Breast epithelium (tissue), 4 donors: Measurements from ENCODE around the gene KCNJ12. TPM values are rescaled to one million over a fixed set of nuclear protein-coding genes. Genes with fewer than 3 reads are reported as not detected.
"Not testable (repeated sequence)": the region's sequence is repeated elsewhere in the genome, so short reads cannot be mapped to it uniquely, and the experiment has no call there.

Experiments
- DNase-seq, 2 donors: peaks; one replicate each; pipeline ENCODE4 v3.0.0-alpha.2; 2019; ENCODE audit warnings: low spot score in 2 of 2
- H3K27ac ChIP-seq, 2 donors: fragments of 200-600 bp; sonication (generic) in 1 of 2; one replicate each; pipeline ENCODE4 v1.5.1; 2016 to 2019; ENCODE audit warnings: mild to moderate bottlenecking in 1 of 2
- H3K27me3 ChIP-seq, 2 donors: fragments of 200-600 bp; sonication (generic) in 1 of 2; one replicate each; pipeline versions ENCODE4 v1.5.1 to v1.6.0; 2017 to 2019; ENCODE audit warnings: control low read depth in 1 of 2, mild to moderate bottlenecking in 1 of 2
- H3K36me3 ChIP-seq: fragments of 200-600 bp; one replicate; pipeline ENCODE4 v1.5.1; 2019
- H3K4me1 ChIP-seq, 2 donors: fragments of 200-600 bp; sonication (generic); one replicate each; pipeline ENCODE4 v1.5.1; 2016 to 2019; ENCODE audit warnings: control low read depth in 1 of 2
- H3K4me3 ChIP-seq, 3 donors: fragments of 200-600 bp; sonication (generic); 1 replicate in 2 of 3; 2 replicates in 1 of 3; pipeline ENCODE4 v1.5.1; 2016 to 2019; ENCODE audit warnings: mild to moderate bottlenecking in 3 of 3, moderate library complexity in 2 of 3
- H3K9me3 ChIP-seq, 2 donors: fragments of 200-600 bp; sonication (generic) in 1 of 2; one replicate each; pipeline ENCODE4 v1.5.1; 2016 to 2019; ENCODE audit warnings: control low read depth in 1 of 2
- CTCF ChIP-seq, 3 donors: fragments of 450-650 bp; IDR thresholded peaks; one replicate each; pipeline ENCODE4 v1.5.1; 2016 to 2017; ENCODE audit warnings: antibody characterized with exemption in 3 of 3, mild to moderate bottlenecking in 3 of 3, moderate library complexity in 3 of 3
- POLR2A ChIP-seq: fragments of 450-650 bp; IDR thresholded peaks from one replicate; pipeline ENCODE4 v1.6.1; 2016; ENCODE audit warnings: antibody characterized with exemption, mild to moderate bottlenecking, moderate library complexity
- POLR2AphosphoS5 ChIP-seq, 3 donors: sonication (generic); formaldehyde crosslinking; IDR thresholded peaks; one replicate each; pipeline ENCODE4 v1.6.1; 2017; ENCODE audit warnings: antibody characterized with exemption in 3 of 3
- intact Hi-C: fragments of 100-400 bp; cut with DNase I; formaldehyde crosslinking; loops from one replicate; pipeline ENCODE4 v1.15.1; 2023; ENCODE audit warnings: low total_unique reads
- total RNA-seq, 3 donors: library from RNA; depleted of rRNA; stranded (reverse); fragments of >200 nt; gene quantifications; one replicate each; pipeline ENCODE4 v1.1.0, GENCODE V29; 2016

The KCNJ12 gene
- total RNA-seq, 3 donors from 2014 or later = 0.73 to 1.4 (median 0.98) TPM

GRCh38 chr17:21436883-21437836, 61.0 kb downstream of the KCNJ12 start:
- DNase-seq, H3K4me1 ChIP-seq, H3K4me3 ChIP-seq, H3K9me3 ChIP-seq, H3K36me3 ChIP-seq, H3K27me3 ChIP-seq, intact Hi-C loops, H3K27ac ChIP-seq: not testable (repeated sequence)

- H3K9me3 ChIP-seq, DNase-seq, H3K4me3 ChIP-seq, intact Hi-C loops, H3K36me3 ChIP-seq, H3K27me3 ChIP-seq, H3K27ac ChIP-seq, H3K4me1 ChIP-seq: not testable (repeated sequence)
Measured at GRCh38 chr17:21438316-21439014, 62.3 kb downstream of the KCNJ12 start.

GRCh38 chr17:21439015-21439336, 62.8 kb downstream of the KCNJ12 start:
- intact Hi-C loops, H3K27ac ChIP-seq, H3K27me3 ChIP-seq, H3K4me1 ChIP-seq, H3K9me3 ChIP-seq, DNase-seq, H3K4me3 ChIP-seq, H3K36me3 ChIP-seq: not testable (repeated sequence)

GRCh38 chr17:21445091-21445650, 69.0 kb downstream of the KCNJ12 start:
- no peaks in the 10 kb centered on the region for H3K9me3 ChIP-seq
- no peaks in the 10 kb centered on the region for H3K27me3 ChIP-seq
- intact Hi-C loops = no loop called here
- no peaks in the 10 kb centered on the region for H3K36me3 ChIP-seq
- peak overlapping the region in 1 of 2 donors; percentile 25 for H3K27ac ChIP-seq
- no peak overlapping the region for H3K4me3 ChIP-seq
- no peaks in the 10 kb centered on the region for H3K4me1 ChIP-seq
- no peak for TF ChIP-seq POLR2A
- TF ChIP-seq CTCF (IDR thresholded peaks at IDR 0.05) = no peak
- TF ChIP-seq POLR2AphosphoS5 (IDR thresholded peaks at IDR 0.05) = no peak
- no peak for DNase-seq

GRCh38 chr17:21447552-21447951, 71.4 kb downstream of the KCNJ12 start:
- H3K9me3 ChIP-seq, H3K4me3 ChIP-seq, H3K36me3 ChIP-seq, H3K27me3 ChIP-seq, intact Hi-C loops, H3K4me1 ChIP-seq, DNase-seq, H3K27ac ChIP-seq: not testable (repeated sequence)

- TF ChIP-seq CTCF (IDR thresholded peaks at IDR 0.05) = peak in 1 of 3 donors; percentile 19
- H3K4me3 ChIP-seq, intact Hi-C loops, H3K4me1 ChIP-seq, H3K36me3 ChIP-seq, H3K27ac ChIP-seq, DNase-seq, H3K9me3 ChIP-seq, H3K27me3 ChIP-seq: not testable (repeated sequence)
Measured at GRCh38 chr17:21449891-21450290, 73.7 kb downstream of the KCNJ12 start.

- intact Hi-C loops = no loop called here
- H3K27ac ChIP-seq = no peak overlapping the region
- no peaks in the 10 kb centered on the region for H3K27me3 ChIP-seq
- no peak overlapping the region for H3K4me3 ChIP-seq
- H3K36me3 ChIP-seq = no peaks in the 10 kb centered on the region
- no peak for TF ChIP-seq CTCF (IDR thresholded peaks at IDR 0.05)
- no peak for TF ChIP-seq POLR2AphosphoS5 (IDR thresholded peaks at IDR 0.05)
- TF ChIP-seq POLR2A = no peak
- H3K9me3 ChIP-seq = no peaks in the 10 kb centered on the region
- no peaks in the 10 kb centered on the region for H3K4me1 ChIP-seq
- DNase-seq = no peak
Measured at GRCh38 chr17:21451975-21452374, 75.8 kb downstream of the KCNJ12 start.
